Stimulated activated CD8-positive, alpha-beta memory T cell treated with anti-CD3 and anti-CD28 coated beads, Interleukin-12 subunit alpha, Interleukin-12 subunit beta, amount 100 ng/mL, for 1 hour (primary cell): ENCODE data around the gene CFAP251.

Experiments
- DNase-seq: peaks from one replicate; pipeline ENCODE4 v3.0.0-alpha.2; 2020; ENCODE audit warnings: low read depth

CFAP251 gene

DNA sequence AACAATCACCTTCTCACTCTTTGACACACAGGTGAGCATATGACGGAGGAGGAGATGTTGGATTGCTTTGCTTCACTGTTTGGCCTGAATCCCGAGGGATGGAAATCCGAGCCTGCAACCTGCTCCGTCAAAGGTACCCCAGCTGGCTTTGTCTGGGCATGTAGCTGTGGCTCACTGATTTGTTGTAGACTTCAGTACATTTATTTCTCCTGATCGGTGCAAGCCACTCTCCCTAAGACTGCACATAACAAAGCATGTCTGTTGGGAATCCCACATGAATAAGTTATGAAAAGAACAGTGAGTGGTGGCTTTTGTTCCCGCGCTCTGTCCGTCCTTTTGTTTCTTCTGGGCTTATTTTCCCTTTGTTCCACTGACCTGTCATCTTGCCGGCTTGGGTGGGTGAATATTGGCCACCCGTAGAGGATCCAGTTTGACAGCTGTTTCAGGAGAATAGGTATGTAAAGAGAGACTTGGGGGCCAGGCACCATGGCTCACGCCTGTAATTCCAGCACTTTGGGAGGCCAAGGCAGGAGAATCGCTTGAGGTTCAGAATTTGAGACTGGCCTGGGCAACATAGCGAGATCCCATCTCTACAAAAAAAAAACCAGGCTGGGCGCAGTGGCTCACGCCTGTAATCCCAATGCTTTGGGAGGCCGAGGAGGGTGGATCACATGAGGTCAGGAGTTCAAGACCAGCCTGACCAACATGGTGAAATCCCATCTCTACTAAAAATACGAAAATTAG, 83.2 kb downstream of the CFAP251 start:
- no peak for DNase-seq

DNA sequence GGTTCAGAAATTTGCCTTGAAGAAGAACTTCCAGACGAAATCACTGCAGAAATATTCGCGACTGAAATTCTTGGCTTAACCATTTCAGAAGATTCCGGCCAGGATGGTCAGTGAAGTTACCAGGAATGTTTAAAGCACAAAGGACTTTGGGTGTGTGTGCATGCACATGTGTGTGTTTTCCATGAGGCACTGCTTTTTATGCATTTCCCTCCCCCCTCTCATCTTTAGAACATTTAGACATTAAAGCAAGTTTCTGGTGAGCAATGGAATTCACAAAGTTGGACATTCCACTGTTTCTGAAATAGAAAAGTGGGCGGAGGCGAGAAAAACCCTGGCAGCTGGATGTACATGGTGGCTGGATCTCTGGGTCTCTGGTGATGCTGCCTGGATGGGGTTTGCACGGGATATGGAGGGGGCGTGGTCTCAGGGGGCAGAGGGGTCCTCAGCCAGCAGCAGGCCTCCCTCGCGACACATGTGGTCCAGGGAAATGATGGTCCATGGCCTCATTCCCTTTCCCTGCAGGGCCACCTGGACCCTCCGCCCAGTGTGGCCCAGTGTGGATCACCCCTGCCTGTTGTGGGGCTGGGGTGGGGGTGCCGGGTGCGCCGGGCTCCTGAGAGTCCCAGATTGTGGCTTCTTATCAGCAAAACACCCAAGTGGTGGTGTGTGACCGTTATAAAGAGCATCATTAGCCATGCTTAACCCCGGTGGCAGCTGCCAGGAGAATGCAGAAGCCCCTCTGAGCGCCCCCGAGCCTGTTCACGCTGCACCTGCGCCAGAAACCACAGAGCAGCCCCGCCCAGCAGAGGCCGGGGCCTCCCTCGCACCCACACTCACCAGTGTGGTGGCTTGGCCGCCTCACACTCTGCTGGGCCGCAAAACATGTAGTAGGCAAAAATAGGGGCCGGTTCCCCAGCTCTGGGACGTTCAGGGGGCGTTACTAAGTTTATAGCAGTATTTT, 85.5 kb downstream of the CFAP251 start:
- DNase-seq: no peak

DNA sequence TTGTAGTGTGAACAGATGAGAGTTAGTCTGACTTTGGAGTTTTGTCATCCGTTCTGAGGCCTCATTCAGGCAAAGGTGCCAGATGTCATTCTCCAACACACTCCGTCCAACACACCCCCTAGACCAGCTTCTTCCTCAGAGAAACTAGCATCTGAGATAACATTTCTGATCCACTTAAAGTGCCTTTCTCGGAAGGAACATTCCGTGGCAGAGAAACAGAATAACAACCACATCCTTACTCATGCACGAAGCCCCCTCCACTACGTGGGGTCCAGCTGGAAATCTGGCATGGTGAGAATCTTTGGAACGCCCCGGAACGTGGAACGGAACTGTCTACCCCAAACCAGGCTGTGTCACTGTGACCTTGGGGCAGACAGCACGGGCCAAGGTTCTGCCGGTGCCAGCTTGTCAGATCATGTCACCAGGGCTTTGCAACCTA, 86.3 kb downstream of the CFAP251 start:
- no peak for DNase-seq

DNA sequence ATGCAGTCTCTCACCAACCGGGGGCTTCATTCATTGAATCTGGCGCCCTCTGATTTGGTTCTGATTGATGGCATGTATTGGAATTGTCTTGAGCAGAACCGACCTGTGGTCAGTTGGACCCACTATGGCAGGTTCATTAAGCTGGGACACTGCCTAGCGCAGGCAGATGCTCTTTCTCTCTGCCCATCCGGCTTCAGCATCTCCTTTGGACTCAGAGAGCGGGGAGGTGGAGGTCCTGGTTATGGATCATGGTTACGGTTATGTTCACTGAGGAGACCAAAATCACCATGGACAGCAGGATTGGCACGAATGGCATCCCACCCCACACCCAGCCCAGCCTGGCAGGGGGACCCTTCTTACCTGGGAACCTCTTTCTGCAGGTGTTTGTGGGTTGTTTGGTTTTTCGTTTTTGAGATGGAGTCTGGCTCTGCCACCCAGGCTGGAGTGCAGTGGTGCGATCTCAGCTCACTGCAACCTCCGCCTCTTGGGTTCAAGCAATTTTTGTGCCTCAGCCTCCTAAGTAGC, 86.9 kb downstream of the CFAP251 start:
- no peak for DNase-seq

DNA sequence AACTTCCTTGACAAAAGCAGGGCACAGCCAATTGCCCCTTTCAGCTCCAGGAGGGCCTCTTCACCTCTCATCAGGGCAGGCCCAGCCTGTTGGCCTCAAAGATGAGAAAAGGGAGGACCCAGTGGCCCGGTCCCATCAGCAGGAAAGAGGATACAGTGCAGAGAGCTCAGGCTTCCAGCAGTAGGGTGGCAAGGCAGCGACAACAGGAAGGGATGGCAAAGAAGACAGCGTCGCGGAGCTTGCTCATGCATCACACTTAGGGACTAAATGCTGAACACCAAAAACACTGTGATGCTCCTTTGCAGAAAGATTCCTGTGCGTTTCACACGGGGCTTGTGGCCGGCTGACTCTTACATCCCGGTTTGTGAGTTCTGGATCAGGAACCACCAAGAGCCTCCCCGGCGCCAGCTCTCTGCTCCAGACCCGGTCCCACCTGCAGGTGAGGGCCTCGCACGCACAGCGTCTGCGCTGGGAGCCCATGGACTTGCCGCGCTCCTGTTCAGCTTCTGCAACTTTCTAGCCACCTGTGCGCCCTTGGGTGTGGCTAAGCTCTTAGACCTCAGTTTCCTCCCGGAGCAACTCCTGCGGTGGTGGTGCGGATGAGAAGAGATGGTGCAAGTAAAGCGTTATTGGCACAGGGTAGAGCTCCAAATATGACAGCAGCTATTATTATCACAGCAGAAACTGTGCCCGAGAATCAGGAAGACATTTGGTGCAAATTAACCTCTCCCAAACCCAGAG, 88.0 kb downstream of the CFAP251 start:
- no peak for DNase-seq

DNA sequence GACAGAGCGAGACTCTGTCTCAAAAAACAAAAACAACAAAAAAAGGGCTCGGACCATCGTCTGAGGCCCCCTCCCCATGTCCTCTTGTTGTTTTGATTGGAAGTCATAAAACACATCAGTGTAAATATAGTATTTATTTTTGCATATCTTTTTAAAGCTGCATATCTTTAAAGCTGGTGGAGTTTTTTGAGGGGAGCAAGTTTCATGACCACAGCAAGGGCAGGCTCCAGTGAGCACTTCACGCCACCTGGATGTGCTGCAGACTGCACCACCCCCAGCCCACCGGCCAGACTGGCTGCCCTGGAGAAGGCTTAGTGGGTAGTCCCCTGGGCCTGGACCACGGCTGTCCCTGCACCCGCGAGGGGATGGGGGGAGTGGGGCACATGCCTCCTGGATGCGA, 91.3 kb downstream of the CFAP251 start:
- DNase-seq: no peak

DNA sequence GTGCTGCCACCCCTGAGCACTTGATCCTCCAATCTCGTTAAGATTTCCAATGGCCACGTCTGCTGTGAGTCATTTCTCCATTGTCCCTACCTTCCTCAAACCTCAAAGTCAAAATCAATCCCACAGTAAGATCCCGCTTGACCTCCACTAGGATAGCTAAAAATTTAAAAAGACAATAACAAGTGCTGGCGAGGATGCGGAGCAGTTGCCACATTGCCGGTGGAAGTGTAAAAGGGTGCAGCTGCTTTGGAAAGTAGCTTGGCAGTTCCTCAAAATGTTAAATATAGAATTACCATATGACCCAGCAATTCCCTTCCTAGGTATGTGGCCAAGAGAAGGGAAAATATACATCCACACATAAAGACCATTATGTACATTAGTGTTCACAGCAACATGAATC, 93.8 kb downstream of the CFAP251 start:
- no peak for DNase-seq

DNA sequence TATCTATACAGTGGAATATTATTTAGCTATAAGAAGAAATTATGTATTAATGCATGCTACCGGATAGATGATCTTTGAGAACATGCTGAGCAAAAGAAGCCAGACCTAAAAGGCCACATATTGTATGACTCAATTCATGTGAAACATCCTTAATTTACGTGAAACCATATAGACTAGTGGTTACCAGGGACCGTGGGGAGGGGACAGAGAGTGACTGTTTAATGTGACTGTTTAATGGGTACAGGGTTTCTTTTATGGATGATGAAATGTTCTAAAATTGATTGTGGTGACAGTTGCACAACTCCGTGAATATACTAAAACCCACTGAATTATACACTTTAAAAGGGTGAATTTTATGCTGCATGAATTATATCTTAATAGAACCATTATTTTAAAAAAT, 94.7 kb downstream of the CFAP251 start:
- no peak for DNase-seq

DNA sequence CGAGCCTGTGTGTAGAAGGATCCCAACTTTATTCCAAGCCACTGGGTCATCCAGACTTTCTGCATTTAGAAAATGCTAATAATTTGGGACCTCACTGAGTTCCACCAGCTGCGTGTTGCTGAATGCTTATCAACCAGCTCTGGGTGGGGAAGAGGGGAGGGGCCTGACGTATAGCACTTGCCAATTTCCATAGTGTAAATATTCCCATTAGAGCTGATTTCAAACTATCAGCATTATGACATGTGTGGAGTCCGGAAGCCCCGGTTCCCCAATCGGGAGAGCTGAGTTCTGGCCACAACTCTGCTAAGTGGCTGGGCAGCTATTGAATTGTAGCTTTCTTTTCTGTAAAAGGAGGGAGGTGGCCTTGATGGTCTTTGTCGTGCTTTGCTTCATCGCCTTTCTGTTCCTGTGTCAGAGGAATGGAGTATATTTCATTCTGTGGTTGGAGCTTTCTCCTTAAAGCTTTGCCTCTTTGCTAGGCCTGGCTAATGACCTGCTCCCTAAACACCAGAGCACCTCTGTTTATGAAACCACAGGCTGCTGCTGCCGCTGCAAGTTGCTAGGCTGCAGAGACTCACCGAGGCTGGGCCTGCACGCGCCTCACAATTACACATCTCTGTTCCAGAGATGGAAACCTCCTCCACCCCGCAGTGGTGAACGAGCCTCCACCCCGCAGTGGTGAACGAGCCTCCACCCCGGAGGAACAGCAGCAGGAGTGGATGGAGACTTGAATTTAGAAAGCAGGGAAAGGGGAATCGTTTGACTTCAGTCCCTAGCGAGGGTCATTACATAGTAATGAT, 95.6 kb downstream of the CFAP251 start:
- DNase-seq: no peak

DNA sequence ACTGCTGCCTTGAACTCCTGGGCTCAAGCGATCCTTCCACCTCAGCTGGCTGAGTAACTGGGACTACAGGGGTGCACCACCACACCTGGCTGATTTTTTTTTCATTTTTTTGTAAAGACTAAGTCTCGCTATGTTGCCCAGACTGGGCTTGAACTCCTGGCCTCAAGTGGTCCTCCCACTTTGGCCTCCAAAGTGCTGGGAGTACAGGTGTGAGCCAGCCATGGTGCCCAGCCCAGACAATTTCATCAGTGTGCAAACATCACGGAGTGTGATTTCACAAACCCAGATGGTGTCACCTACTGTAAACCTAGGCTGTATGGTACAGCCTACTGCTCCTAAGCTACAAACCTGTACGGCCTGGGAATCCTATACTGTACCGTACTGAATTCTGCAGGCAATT, 96.4 kb downstream of the CFAP251 start:
- no peak for DNase-seq

DNA sequence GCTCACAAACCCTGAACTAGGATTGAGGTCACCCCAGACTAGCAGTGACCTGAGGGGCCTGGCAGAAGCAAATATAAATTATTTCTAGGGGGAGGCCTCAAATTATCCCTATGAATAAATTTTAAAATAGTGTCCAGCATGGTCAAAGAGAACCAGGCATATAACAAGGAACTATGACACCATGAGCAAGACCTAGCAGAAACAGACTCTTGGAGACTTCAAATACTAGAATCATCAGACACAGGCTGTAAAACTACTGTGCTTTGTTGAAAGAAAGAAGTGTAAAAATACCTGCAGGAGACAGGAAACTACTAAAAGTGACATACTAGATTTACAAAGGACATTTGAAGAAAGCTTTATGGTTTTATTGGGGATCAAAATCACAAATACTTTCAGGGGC, 100.1 kb downstream of the CFAP251 start:
- no peak for DNase-seq

DNA sequence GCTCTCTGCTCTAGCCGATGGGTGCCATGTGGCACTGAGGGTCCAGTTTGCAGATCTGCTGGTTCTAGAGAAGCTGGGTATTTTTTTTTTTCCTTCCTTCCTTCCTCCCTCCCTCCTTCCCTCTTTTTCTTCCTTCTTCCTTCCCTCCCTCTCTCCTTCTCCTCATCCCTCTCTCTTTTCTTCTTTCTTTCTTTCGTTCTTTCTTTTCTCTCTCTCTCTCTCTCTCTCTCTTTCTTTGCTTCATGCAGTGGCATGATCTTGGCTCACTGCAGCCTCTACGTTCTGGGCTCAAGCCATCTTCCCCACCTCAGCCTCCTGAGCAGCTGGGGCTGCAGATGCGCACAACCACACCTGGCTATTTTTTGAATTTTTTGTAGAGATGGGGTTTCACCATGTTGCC, 100.5 kb downstream of the CFAP251 start:
- DNase-seq: no peak

DNA sequence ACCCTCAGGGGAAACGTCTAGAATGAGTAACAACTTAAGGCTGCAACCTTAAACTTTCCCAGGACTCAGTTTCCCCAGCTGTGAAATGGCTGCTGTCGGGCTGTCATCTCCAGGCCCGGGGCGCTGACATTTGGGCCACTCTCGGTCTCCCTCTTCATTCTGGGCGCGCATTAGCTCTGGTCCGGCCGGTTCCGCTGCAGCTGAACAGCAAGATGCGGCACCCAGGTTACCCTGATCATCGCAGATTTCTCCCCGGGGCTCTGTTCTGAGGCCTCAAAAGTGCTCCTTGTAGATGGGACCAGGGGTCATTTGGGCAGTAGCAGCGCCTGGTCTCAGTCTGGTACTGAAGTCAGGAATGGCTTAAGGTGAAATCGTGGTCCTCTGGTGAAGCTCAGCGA, 102.4 kb downstream of the CFAP251 start:
- no peak for DNase-seq

DNA sequence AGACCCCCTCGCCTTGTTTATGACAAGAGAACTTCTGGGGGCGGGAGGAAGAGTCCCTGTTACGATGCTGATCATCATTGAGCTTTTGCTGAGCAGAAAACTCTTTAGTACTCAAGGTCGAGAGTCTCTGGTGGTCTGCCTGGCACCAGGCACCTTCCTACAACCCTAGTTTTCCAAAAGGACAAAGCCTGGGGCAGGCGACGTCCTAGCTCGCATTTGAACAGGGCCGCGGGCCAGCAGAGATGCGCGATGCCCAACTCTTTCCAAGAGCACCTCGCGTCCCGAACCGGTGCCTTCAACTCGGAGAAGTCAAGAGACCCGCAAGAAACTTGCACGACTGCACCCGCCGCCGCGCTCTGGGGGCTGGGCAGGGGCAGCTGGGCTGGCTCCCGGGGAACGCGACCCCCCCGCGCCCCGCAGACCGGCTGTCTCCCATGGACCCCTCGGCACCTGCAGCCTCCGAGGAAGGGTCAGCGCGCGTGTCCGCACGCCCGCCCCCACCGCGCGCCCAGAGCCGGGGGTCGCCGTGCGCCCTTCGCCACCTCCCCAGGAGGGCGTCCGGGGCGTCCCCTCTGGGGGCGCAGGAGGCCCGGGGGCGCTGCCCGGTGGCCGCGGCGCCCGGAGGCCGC, 102.9 kb downstream of the CFAP251 start:
- DNase-seq: no peak

DNA sequence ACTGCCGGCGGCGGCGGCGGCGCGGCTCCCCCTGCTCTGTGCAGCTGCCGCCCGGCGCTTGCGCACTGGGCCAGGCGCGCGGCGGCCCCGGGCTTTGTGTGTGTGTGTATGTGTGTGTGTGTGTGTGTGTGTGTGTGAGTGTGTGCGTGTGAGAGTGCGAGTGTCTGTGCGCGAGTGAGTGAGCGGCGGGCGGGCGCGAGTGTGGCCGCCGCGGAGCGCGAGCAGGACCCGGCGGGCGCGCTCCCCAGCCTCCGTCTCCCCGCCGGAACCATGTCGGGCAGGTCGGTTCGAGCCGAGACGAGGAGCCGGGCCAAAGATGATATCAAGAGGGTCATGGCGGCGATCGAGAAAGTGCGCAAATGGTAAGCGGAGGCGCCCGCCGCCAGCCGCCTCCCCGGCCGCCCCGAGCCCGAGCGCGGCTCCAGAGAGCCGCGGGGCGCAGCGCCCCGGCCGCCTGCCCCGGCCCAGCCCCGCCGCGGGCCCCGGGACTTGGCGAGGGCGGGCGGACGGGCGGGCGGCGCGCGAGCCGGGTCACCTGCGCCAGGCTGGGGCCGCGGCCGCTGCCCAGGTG, 103.5 kb downstream of the CFAP251 start, which contains the start of gene BCL7A:
TSS of gene BCL7A (plus strand) at position 63 of the 571 bp plus-strand sequence. CDS start at position 271, 208 bp downstream.
- peak; percentile 30 for DNase-seq

DNA sequence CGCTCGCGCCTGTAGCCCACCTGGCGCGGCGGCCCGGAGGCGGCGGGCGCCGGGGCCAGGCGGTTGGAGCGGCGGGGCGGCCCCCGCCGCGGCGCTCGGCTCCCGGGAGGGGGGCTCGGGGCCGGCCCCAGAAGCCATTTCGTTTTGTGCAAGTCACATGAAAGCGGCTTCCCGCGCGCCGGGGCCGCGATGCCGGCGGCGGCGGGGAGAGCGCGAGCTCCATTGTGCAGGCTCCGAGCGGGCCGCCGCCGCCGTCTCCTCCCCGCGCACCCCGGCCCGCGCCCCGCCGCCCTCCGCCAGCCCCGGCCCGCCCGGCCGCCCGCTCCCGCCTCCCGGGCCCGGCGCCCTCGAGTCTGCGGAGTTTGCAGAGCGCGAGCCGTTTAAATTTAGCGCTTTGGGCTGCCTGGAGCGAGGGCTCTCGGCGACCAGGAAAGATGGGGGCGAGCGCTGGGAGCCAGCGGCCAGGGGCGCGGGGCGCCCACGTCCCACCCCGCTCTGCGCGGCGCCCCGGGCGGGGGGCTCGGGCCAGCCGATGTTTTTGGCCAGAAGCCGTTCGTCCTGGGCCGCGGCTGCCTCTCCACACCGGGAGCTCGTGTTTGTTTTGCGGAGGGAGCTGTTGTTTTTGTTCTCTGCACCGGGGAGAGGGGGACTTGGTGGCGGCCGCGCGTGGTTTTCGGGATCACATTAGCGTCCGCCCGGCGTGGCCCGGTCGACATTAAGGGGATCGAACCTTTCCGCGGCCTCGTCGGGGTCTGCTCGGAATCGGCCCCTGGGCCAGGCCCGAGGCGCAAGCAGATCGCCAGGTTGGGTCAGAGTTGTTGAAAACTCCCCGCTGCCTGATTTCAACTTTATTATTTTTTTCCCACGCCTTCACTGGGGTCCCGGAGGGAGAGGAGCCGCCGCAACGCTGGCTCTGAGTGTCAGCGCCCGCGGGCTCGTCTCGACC, 104.3 kb downstream of the CFAP251 start:
- no peak for DNase-seq

DNA sequence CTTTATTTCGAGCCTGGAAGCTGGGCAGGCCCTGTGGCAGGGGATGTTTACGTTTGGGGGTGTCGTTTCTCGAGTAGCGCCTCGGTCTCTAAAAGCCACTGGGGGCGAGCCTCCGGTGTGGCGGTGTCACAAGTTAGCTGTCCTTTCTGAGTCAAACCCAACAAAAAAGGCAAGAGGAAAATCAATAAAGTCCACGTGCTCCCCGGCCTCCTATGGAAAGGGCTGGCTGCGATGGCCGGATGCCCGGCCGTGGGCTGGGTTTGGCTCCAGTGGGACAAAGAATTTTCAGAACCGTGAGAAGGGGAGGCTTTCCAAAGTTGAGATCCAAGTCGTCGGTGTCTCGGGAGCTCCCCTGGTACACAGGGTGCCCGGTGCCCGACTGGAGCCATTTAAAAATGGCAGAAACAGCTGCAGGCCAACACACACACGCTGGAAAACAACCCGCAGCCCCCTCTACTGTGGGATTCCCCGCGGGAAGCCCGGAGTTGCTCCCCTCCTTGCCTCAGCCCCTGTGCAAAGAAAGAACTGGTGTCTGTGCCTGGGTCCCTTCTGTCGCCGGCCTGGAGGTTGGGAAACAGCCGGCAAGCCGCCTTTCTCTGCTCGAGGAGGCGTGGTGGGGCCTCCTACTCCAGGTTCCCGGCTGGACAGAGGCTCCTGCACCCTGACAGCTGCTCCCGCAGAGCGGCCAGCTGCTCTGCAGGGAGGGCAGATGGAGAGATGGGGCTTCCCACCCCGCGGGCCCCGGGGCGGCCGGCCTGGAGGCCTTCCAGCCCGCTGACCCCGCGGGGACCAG, 105.1 kb downstream of the CFAP251 start:
- DNase-seq: no peak

DNA sequence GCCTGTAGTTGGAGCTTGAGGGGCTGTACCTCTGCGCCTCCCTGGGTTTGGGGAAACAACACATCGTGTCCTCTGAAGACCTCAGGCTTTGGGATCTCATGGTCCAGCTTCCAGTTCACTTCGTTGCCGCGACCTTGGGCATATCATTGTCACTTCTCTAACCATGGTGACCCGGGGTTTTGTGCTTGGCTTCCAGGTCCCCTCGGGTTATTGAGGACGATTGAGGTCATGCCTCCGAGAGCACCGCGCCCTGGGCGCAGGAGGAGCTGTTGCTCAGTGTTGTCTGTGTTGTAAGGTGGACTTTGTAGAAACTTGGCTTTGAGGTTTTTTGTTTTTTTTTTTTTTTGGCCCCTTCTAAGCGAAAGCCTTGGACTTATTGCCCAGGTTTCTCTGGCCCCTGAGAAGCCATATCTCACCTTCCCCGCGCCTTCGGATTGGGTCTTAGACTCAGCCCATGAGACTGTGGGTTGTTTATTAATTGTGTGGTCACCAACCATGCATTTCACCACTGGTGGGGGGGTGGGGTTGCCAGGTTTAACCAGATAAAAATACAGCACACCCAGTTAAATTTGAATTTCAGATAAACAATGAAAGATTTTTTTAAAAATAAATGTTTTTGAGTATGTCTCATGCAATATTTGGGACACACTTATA, 105.9 kb downstream of the CFAP251 start:
- DNase-seq: no peak
